Mucosa of rectum (tissue), 2 donors: ENCODE data around the gene ULK1.

ENCODE experiments used
- H3K27ac ChIP-seq, 2 donors: one replicate each; pipeline ENCODE4 v1.7.0; 2013; ENCODE audit warnings: inconsistent platforms in 2 of 2, low read depth in 2 of 2, low read length in 2 of 2
- H3K27me3 ChIP-seq, 2 donors: one replicate each; pipeline ENCODE4 v1.7.0; 2013; ENCODE audit warnings: low read length in 2 of 2; ENCODE audit not compliant: control insufficient read depth in 2 of 2, insufficient read depth in 2 of 2
- H3K36me3 ChIP-seq, 2 donors: one replicate each; pipeline ENCODE4 v1.7.0; 2013; ENCODE audit warnings: low read length in 2 of 2; ENCODE audit not compliant: control insufficient read depth in 2 of 2, insufficient read depth in 2 of 2
- H3K4me1 ChIP-seq, 2 donors: one replicate each; pipeline ENCODE4 v1.7.0; 2013; ENCODE audit warnings: low read length in 2 of 2, mild to moderate bottlenecking in 1 of 2; ENCODE audit not compliant: control insufficient read depth in 2 of 2, insufficient read depth in 2 of 2
- H3K4me3 ChIP-seq, 2 donors: one replicate each; pipeline ENCODE4 v1.7.0; 2013; ENCODE audit warnings: low read length in 2 of 2
- H3K9ac ChIP-seq, 2 donors: one replicate each; pipeline ENCODE4 v1.7.0; 2013; ENCODE audit warnings: low read length in 2 of 2, low read depth in 1 of 2, mild to moderate bottlenecking in 1 of 2
- H3K9me3 ChIP-seq, 2 donors: one replicate each; pipeline ENCODE4 v1.7.0; 2013; ENCODE audit warnings: low read length in 2 of 2; ENCODE audit not compliant: control insufficient read depth in 2 of 2
- donor health status: healthy.
- donor health status: Normal muscosa, but diverticular disease.

Gene ULK1

DNA sequence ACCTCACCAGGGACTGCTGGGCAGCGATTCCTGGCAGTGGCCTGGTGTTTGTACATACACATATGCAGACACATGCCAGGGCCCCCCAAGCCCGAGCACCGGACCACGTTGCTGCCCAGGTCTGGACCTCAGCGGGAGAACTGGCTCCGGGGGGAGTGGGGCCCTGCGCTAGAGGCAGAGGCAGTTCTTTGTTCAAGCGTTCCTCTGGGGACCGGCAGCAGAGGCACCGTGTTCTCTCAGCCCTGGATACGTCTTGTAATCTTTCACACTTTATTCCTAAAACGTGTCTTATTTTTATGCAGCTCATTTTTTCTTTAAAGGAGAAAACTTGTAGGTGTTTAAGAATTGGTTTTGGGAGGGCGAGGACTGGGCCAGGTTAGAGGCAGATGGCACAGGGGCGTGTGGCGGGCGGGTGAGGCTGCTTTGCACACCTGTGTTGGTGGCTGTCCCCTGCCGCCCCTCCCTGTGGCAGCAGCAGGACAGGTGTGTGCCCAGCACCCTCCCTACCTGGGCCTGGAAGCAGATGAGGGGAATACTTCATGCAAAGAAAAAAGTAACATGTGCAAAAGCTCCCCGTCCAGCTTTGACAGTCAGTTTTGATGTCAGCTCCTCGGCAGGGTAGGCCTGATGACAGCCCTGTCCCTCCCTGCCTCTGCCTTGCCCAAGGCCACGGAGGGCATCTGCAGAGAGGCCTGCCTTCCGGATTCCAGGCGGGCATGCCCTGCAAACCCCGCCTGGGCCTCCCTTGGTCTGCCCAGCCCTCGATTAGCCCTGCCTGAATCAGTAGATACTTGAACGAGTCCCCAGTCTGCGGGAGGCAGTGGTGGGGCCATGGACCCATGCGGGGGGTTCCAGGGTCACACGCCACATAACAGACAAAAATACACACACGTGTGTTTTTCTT is 27.7 kb downstream of the ULK1 start:
- Histone ChIP-seq H3K36me3 (peaks cover 10 to 16% of the 10 kb centered on the region in 2 donors), H3K27ac (no peak overlapping the region), H3K27me3 (no peaks in the 10 kb centered on the region), H3K9ac (no peak overlapping the region), H3K4me3 (no peak overlapping the region), H3K9me3 (no peaks in the 10 kb centered on the region), H3K4me1 (no peaks in the 10 kb centered on the region)

DNA sequence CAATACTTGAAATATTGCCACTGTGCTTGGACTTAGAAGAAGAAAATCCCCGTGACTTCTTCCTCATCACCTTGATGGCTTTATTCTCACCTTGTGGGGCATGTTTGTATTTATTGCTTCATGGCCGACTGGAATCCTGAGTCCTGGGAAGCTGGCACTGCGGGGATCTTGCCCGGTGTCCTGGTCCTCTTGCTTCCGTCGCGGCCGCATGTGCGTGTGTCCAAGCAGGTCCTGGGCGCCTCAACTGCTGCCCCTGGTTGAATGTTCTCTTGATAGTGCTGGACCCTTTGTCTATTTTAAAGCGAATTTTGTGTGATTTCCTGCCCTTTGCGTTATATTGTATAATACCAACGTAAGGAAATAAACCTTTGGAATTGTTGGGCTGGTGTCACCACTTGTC is 28.4 kb downstream of the ULK1 start:
- H3K27ac ChIP-seq, result no peak overlapping the region
- no peaks in the 10 kb centered on the region for H3K27me3 ChIP-seq
- H3K4me3 ChIP-seq, result no peak overlapping the region
- H3K36me3 ChIP-seq, result peaks cover 7 to 16% of the 10 kb centered on the region in 2 donors
- no peaks in the 10 kb centered on the region for H3K4me1 ChIP-seq
- H3K9ac ChIP-seq, result no peak overlapping the region
- H3K9me3 ChIP-seq, result no peaks in the 10 kb centered on the region

DNA sequence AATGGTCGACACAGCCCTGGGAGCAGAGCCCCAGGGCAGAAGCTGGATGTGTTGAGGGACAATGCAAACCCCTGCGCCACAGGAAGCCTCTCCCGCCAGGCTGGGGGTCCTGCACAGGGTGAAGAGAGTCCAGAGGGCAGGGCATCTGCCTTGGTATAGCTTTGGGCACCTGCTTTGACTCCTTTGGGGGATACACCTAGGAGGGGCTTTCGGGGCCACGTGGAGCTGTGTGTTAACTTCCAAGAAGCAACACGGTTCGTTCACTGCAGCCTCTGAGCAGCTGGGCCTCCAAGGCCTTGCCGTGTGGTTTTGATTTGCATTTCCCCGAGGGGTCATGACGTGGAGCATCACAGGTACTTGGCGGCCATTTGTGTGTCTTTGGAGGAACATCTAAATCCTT is 28.8 kb downstream of the ULK1 start:
- Histone ChIP-seq H3K9me3 (no peaks in the 10 kb centered on the region), H3K36me3 (peaks cover 7 to 16% of the 10 kb centered on the region in 2 donors), H3K4me1 (no peaks in the 10 kb centered on the region), H3K4me3 (no peak overlapping the region), H3K9ac (no peak overlapping the region), H3K27me3 (no peaks in the 10 kb centered on the region), H3K27ac (peak overlapping the region in 1 of 2 donors; percentile 38)

DNA sequence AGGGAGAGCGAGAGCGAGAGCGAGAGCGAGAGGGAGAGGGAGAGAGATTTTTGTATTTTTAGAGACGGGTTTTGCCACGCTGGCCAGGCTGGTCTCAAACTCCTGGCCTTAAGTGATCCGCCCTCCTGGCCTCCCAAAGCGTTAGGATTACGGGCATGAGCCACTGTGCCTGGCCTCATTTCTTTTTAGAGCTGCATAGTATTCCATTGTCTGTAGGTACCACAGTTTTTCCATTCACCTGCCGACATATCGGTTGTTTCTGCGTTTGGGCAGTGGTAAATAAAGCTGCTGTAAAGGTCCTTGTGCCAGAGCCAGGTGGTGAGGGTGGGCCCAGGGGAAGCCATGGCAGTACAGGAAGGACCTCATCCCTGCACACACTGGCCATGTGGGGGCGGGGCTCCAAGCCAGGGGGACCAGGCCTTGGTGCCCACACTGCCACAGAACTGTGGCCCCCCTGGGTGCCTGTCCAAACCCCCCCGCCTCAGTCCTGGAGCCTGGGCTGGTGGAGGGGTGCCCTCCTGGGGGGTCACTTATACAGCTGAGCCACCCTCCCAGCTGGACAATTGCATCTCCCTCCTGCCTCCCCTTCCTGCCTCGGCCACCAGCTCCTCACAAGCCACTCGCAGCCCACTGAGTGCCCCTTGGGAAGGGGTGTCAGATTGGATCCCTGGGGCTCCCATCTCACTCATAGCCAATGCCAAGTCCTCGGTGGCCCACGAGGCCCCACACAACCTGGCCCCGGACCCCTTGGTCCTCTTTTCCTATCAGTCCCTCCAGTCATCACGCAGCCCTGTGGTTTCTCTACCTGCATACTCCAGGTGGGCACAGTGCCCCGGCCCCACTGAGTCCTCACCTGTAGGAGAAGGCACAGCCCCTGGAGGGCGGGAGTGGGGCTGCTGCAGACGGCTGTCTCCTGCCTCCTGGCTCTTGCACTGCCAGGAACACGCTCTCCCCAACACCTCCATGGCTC is 33.0 kb downstream of the ULK1 start:
- Histone ChIP-seq H3K4me3 (no peak overlapping the region), H3K27me3 (no peaks in the 10 kb centered on the region), H3K4me1 (peaks cover 6 to 8% of the 10 kb centered on the region in 2 donors), H3K27ac (no peak overlapping the region), H3K9ac (no peak overlapping the region), H3K36me3 (peaks cover 5 to 7% of the 10 kb centered on the region in 2 donors), H3K9me3 (no peaks in the 10 kb centered on the region)

- Histone ChIP-seq H3K4me1 (peaks cover 6 to 8% of the 10 kb centered on the region in 2 donors), H3K27me3 (no peaks in the 10 kb centered on the region), H3K9ac (peak overlapping the region; percentile 63 to 78), H3K27ac (peak overlapping the region; percentile 79 to 82), H3K9me3 (no peaks in the 10 kb centered on the region), H3K36me3 (peaks cover 11 to 15% of the 10 kb centered on the region in 2 donors), H3K4me3 (peak overlapping the region; percentile 69 to 71)
These were observed 33.8 kb downstream of the ULK1 start for GRCh38 chr12:131928080-131928710.

DNA sequence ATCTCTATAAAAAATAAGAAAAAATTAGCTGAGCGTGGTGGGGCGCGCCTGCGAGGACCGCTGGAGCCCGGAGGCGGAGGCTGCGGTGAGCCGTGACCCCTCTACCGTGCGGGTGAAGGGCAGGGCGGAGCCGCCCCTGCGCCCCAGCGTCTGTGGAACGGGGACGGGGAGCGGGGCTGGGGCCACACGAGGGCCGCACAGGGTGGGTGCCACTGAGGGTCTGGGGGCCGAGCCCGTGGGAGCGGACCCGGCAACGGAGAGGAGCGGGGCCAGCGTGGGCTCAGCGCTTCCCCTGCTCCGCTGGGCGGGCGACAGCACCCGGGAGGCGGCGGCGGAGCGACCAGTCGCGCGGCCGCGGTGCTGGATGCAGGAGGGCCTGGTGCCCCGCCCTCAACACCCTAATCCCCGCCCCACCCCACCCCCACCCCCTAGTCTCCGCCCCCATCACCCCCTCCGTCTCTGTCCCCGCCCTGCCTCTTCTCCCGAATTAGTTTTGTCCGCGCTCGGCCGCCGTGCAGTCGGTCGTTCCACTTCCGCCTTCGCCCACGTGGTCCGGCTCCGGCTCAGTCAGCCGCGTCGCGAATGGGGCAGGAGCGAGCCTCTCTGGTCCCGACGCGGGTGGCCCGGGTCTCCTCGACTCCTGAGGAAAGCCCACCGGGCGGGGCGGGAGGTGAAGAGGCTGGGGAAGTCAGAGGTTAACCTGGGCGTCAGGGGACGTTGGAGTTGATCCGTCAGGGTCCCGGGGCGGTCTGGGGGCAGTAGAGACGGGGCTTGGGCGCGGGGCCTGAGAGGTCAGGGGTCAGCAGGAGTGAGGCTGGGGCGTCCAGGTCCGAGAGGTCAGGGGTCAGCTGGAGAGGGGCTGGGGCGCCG is 34.5 kb downstream of the ULK1 start, which contains the start of gene PUS1:
PUS1 (plus strand) TSS at position 566 of the 870 bp plus-strand sequence. CDS start 447 bp downstream, outside the sequence.
- Histone ChIP-seq H3K27me3 (no peaks in the 10 kb centered on the region), H3K4me3 (peak within 1 kb of the TSS; percentile 81 to 86), H3K36me3 (peaks cover 17 to 22% of the 10 kb centered on the region in 2 donors), H3K9ac (peak within 1 kb of the TSS; percentile 68 to 81), H3K4me1 (peaks cover 6 to 8% of the 10 kb centered on the region in 2 donors), H3K9me3 (no peaks in the 10 kb centered on the region), H3K27ac (peak within 1 kb of the TSS; percentile 79 to 82)

- peak overlapping the region; percentile 68 to 81 for H3K9ac ChIP-seq
- H3K27me3 ChIP-seq, result no peaks in the 10 kb centered on the region
- peaks cover 6 to 8% of the 10 kb centered on the region in 2 donors for H3K4me1 ChIP-seq
- peak overlapping the region; percentile 81 to 86 for H3K4me3 ChIP-seq
- peak overlapping the region; percentile 7 to 61 for H3K27ac ChIP-seq
- H3K36me3 ChIP-seq, result peaks cover 22 to 29% of the 10 kb centered on the region in 2 donors
- no peaks in the 10 kb centered on the region for H3K9me3 ChIP-seq
These were observed 35.4 kb downstream of the ULK1 start for GRCh38 chr12:131929581-131930456.

DNA sequence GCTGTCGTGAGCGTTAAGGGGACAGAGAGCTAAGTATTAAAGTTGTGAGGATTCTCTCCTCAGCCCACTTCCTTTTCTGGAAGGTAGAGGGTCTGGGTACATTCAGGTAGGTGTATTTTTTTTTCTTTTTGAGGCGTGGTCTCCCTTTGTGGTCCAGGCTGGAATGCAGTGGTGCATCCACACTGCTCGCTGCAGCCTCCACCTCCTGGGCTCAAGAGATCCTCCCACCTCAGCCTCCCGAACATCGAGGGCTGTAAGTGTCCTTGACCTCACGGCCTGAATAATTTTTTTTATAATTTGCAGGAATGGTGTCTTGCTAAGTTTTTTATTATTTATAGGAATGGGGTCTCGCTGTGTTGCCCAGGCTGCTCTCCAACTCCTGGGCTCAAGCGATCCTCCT is 36.1 kb downstream of the ULK1 start:
- Histone ChIP-seq H3K9me3 (no peaks in the 10 kb centered on the region), H3K27ac (no peak overlapping the region), H3K27me3 (no peaks in the 10 kb centered on the region), H3K9ac (peak overlapping the region in 1 of 2 donors; percentile 68), H3K36me3 (peaks cover 26 to 29% of the 10 kb centered on the region in 2 donors), H3K4me1 (peaks cover 6 to 8% of the 10 kb centered on the region in 2 donors), H3K4me3 (peak overlapping the region; percentile 81 to 86)
